MM.1S (cell line): ENCODE data around the gene DRG2.

Experiments
- DNase-seq: peaks from one replicate; pipeline ENCODE4 v3.0.0-alpha.2; 2015
- H2AFZ ChIP-seq: fragments of 300-600 bp; sonication (generic); 2 replicates; pipeline ENCODE4 v1.6.0; 2016; ENCODE audit warnings: antibody characterized with exemption, low read length
- H3F3A ChIP-seq: fragments of 300-600 bp; sonication (generic); 2 replicates; pipeline ENCODE4 v1.6.1; 2016; ENCODE audit warnings: mild to moderate bottlenecking, antibody characterized with exemption, low read length, moderate library complexity, mixed read lengths; ENCODE audit not compliant: insufficient read depth
- H3K27ac ChIP-seq: fragments of 300-600 bp; sonication (generic); 2 replicates; pipeline ENCODE4 v1.5.1; 2016; ENCODE audit warnings: mild to moderate bottlenecking, low read length
- H3K27me3 ChIP-seq: fragments of 300-600 bp; sonication (generic); replicated peaks from 2 replicates; pipeline ENCODE4 v1.6.0; 2016; ENCODE audit warnings: low read length; ENCODE audit not compliant: insufficient read depth
- H3K36me3 ChIP-seq: fragments of 300-600 bp; sonication (generic); replicated peaks from 2 replicates; pipeline ENCODE4 v1.6.1; 2016; ENCODE audit warnings: mild to moderate bottlenecking, low read length, mixed read lengths; ENCODE audit not compliant: insufficient read depth
- H3K4me1 ChIP-seq: fragments of 300-600 bp; sonication (generic); 2 replicates; pipeline ENCODE4 v1.6.1; 2016; ENCODE audit warnings: low read length, mixed read lengths
- H3K4me2 ChIP-seq: fragments of 300-600 bp; sonication (generic); 2 replicates; pipeline ENCODE4 v1.6.0; 2016; ENCODE audit warnings: low read depth, low read length
- H3K4me3 ChIP-seq: fragments of 300-600 bp; sonication (generic); 2 replicates; pipeline ENCODE4 v1.5.1; 2016; ENCODE audit warnings: low read length, mixed read lengths
- H3K79me2 ChIP-seq: fragments of 300-600 bp; sonication (generic); 2 replicates; pipeline ENCODE4 v1.6.1; 2016; ENCODE audit warnings: mixed run types, low read length, mixed read lengths
- H3K9ac ChIP-seq: fragments of 300-600 bp; sonication (generic); 2 replicates; pipeline ENCODE4 v1.6.1; 2016; ENCODE audit warnings: low read length, mixed read lengths
- H3K9me2 ChIP-seq: fragments of 300-600 bp; sonication (generic); replicated peaks from 2 replicates; pipeline ENCODE4 v1.6.1; 2016; ENCODE audit warnings: mild to moderate bottlenecking, low read length, mixed read lengths; ENCODE audit not compliant: insufficient read depth
- H3K9me3 ChIP-seq: fragments of 300-600 bp; sonication (generic); replicated peaks from 2 replicates; pipeline ENCODE4 v1.6.1; 2016; ENCODE audit warnings: mild to moderate bottlenecking, low read length, mixed read lengths; ENCODE audit not compliant: insufficient read depth
- H4K20me1 ChIP-seq: fragments of 300-600 bp; sonication (generic); 2 replicates; pipeline ENCODE4 v1.6.1; 2016; ENCODE audit warnings: mild to moderate bottlenecking, low read length, moderate library complexity, mixed read lengths; ENCODE audit not compliant: insufficient read depth
- EZH2 ChIP-seq: fragments of 300-600 bp; sonication (generic); optimal IDR thresholded peaks from 2 replicates; pipeline ENCODE3; 2017; ENCODE audit warnings: low read depth, mild to moderate bottlenecking, antibody characterized with exemption, low read length, mixed read lengths

The DRG2 gene

GRCh38 chr17:18156976-18157280 is 69.2 kb downstream of the DRG2 start:
- H3K4me1 ChIP-seq: peaks cover 4% of the 10 kb centered on the region; the same call in 1 of the 2 replicates
- no peaks in the 10 kb centered on the region for H3K36me3 ChIP-seq
- H3K79me2 ChIP-seq: no peaks in the 10 kb centered on the region
- H2AFZ ChIP-seq: no peak overlapping the region
- H3F3A ChIP-seq: no peaks in the 10 kb centered on the region
- H3K4me2 ChIP-seq: no peak overlapping the region
- TF ChIP-seq EZH2: no peak
- no peak for DNase-seq
- H3K9me3 ChIP-seq: no peaks in the 10 kb centered on the region
- no peaks in the 10 kb centered on the region for H3K9me2 ChIP-seq
- H4K20me1 ChIP-seq: no peaks in the 10 kb centered on the region
- H3K27ac ChIP-seq: no peak overlapping the region
- H3K9ac ChIP-seq: no peak overlapping the region
- H3K27me3 ChIP-seq: peaks cover 5% of the 10 kb centered on the region; the same call in 1 of the 2 replicates
- H3K4me3 ChIP-seq: no peak overlapping the region
